Measurements from ENCODE around the gene PLPPR5. TPM values are rescaled to one million over a fixed set of nuclear protein-coding genes. Genes with fewer than 3 reads are reported as not detected.

The PLPPR5 gene
- total and polyA plus RNA-seq, 2 of the 8 experiments (the other 6 are each of a cell fraction or from before 2014, with no cell fraction given) = 1.9 to 5.6 TPM

DNA sequence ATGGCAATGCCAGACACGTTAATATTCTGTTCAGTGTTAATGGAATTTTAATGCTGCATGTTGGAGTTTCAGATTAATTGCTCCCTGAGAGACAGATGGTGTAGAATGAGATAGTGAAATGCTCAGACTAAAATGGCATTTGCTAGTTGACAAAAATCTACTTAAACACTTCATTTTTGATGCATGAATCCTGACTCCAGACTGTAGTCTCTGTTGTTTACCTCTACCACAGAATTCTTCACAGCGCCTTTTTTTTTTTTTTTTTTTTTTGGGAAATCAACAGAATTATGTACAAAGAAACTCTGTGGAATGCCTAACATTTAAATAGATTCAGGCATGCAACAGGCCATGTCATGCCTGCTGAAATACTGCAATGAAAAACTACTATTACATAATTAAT, 111.3 kb downstream of the PLPPR5 start:
- Histone ChIP-seq H3K23me2 (ENCODE audit: low read depth, low read length) (no peaks in the 10 kb centered on the region), H4K20me1 (replicated peaks in 1 of 2; ENCODE audit: control insufficient read depth in 1 of 2, insufficient read depth in 2 of 2, low read length in 2 of 2) (no peaks in the 10 kb centered on the region), H3K18ac (ENCODE audit: extremely low read depth, low read length) (no peak overlapping the region), H2BK20ac (ENCODE audit: low read length) (no peak overlapping the region), H2BK5ac (ENCODE audit: low read depth, low read length) (no peak overlapping the region), H3K4ac (replicated peaks; ENCODE audit: insufficient read length, low read depth, low read length) (no peak overlapping the region), H2AK5ac (ENCODE audit: low read depth, low read length) (no peak overlapping the region), H3K9me3 (ENCODE audit: insufficient read depth in 2 of 2, low read depth in 1 of 2, low read length in 1 of 2) (no peaks in the 10 kb centered on the region), H2BK12ac (ENCODE audit: low read depth, low read length) (no peak overlapping the region), H3K27me3 (replicated peaks in 1 of 4; ENCODE audit: control insufficient read depth in 3 of 4, extremely low read depth in 1 of 4, insufficient read depth in 3 of 4, low read length in 3 of 4) (no peaks in the 10 kb centered on the region), H3K4me3 (ENCODE audit: extremely low read depth in 1 of 4, insufficient read depth in 2 of 4, low read depth in 3 of 4, low read length in 4 of 4) (no peak overlapping the region), H4K5ac (ENCODE audit: insufficient read length, low read depth, low read length) (no peak overlapping the region), H3K23ac (ENCODE audit: insufficient read length) (no peak overlapping the region), H3K9ac (replicated peaks in 1 of 4; ENCODE audit: extremely low read depth in 1 of 4, low read depth in 3 of 4, low read length in 3 of 4) (no peak overlapping the region), H3K4me1 (replicated peaks in 1 of 4; ENCODE audit: control insufficient read depth in 3 of 4, insufficient read depth in 4 of 4, low read length in 3 of 4) (no peaks in the 10 kb centered on the region), H4K91ac (replicated peaks; ENCODE audit: insufficient read length, low read length) (no peak overlapping the region), H3K14ac (ENCODE audit: insufficient read length) (no peak overlapping the region), H3K4me2 (ENCODE audit: insufficient read depth in 1 of 2, low read depth in 2 of 2, low read length in 2 of 2) (no peak overlapping the region), H4K8ac (ENCODE audit: extremely low read depth, insufficient read depth, low read length) (no peak overlapping the region), H2AFZ (ENCODE audit: low read length) (no peak overlapping the region), H3K79me2 (ENCODE audit: control insufficient read depth in 1 of 2, insufficient read depth in 2 of 2, low read length in 2 of 2) (no peaks in the 10 kb centered on the region), H3K56ac (replicated peaks; ENCODE audit: insufficient read length, low read depth, low read length) (no peak overlapping the region), H3K79me1 (ENCODE audit: low read depth, low read length) (no peaks in the 10 kb centered on the region), H2BK120ac (replicated peaks; ENCODE audit: low read depth, low read length) (no peak overlapping the region), H3K27ac (ENCODE audit: low read depth, low read length) (no peak overlapping the region), H3K36me3 (ENCODE audit: control insufficient read depth in 2 of 4, insufficient read depth in 4 of 4, low read length in 3 of 4) (no peaks in the 10 kb centered on the region), H2BK15ac (ENCODE audit: low read length) (no peak overlapping the region)
- ChIA-PET POLR2A (ENCODE audit: partially characterized antibody) (no interaction called here), CTCF (ENCODE audit: partially characterized antibody) (interaction anchor here (0.6 to 2.0 kb wide), 2 partner anchors 99 to 297 kb away, joined by 4 to 5 read pairs; no protein-coding TSS in a partner anchor)
- FAIRE-seq = no peak
- 82% methylated on average over 2 of the region's 2 CpGs; no CpG with 5 or more reads in 1 of the 2 experiments for WGBS, 2 experiments (ENCODE audit: extremely low coverage in 1 of 2, insufficient coverage in 1 of 2, insufficient read length in 1 of 2, insufficient replicate concordance in 2 of 2, low coverage in 1 of 2, low lambda C conversion rate in 2 of 2, missing lambda C conversion rate in 1 of 2)
- no peak for DNase-seq (ENCODE audit: low read depth in 1 of 2, low spot score in 2 of 2)
- TF ChIP-seq CTBP2 (IDR thresholded peaks at IDR 0.05; ENCODE audit: borderline replicate concordance, insufficient read depth, insufficient read length, low read length) = no peak
- no peak for TF ChIP-seq KDM5A (IDR thresholded peaks at IDR 0.05; ENCODE audit: low read length)
- no peak for TF ChIP-seq KDM4A (IDR thresholded peaks at IDR 0.05; ENCODE audit: low read depth, low read length, severe bottlenecking)
- TF ChIP-seq TCF12 (IDR thresholded peaks at IDR 0.05; ENCODE audit: low read depth, low read length) = no peak
- TF ChIP-seq FOSL1 (IDR thresholded peaks at IDR 0.05; ENCODE audit: insufficient read depth, low read depth, low read length) = no peak
- TF ChIP-seq, protein P1, sequence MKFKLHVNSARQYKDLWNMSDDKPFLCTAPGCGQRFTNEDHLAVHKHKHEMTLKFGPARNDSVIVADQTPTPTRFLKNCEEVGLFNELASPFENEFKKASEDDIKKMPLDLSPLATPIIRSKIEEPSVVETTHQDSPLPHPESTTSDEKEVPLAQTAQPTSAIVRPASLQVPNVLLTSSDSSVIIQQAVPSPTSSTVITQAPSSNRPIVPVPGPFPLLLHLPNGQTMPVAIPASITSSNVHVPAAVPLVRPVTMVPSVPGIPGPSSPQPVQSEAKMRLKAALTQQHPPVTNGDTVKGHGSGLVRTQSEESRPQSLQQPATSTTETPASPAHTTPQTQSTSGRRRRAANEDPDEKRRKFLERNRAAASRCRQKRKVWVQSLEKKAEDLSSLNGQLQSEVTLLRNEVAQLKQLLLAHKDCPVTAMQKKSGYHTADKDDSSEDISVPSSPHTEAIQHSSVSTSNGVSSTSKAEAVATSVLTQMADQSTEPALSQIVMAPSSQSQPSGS (IDR thresholded peaks at IDR 0.05; ENCODE audit: low read length) = no peak
- no peak for TF ChIP-seq EGR1 (IDR thresholded peaks at IDR 0.05; ENCODE audit: borderline replicate concordance, low read depth, low read length)
- no peak for TF ChIP-seq SIRT6 (IDR thresholded peaks at IDR 0.05; ENCODE audit: low read length)
- TF ChIP-seq BACH1 (IDR thresholded peaks at IDR 0.05; ENCODE audit: low read length) = no peak
- TF ChIP-seq, protein P2, sequence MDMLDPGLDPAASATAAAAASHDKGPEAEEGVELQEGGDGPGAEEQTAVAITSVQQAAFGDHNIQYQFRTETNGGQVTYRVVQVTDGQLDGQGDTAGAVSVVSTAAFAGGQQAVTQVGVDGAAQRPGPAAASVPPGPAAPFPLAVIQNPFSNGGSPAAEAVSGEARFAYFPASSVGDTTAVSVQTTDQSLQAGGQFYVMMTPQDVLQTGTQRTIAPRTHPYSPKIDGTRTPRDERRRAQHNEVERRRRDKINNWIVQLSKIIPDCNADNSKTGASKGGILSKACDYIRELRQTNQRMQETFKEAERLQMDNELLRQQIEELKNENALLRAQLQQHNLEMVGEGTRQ (IDR thresholded peaks at IDR 0.05; ENCODE audit: low read length) = no peak
- no peak for TF ChIP-seq TEAD4 (IDR thresholded peaks at IDR 0.05; ENCODE audit: low read depth, low read length)
- no peak for TF ChIP-seq ZNF274 (IDR thresholded peaks at IDR 0.05; ENCODE audit: borderline replicate concordance, extremely low read depth, low read length)
- no peak for TF ChIP-seq CHD1 (IDR thresholded peaks at IDR 0.05; ENCODE audit: low read depth, low read length)
